Measurements from ENCODE around the gene COG8. TPM values are rescaled to one million over a fixed set of nuclear protein-coding genes. Genes with fewer than 3 reads are reported as not detected.

The COG8 gene
- total RNA-seq, 1 experiment from 2014 or later: 48.8 TPM

DNA sequence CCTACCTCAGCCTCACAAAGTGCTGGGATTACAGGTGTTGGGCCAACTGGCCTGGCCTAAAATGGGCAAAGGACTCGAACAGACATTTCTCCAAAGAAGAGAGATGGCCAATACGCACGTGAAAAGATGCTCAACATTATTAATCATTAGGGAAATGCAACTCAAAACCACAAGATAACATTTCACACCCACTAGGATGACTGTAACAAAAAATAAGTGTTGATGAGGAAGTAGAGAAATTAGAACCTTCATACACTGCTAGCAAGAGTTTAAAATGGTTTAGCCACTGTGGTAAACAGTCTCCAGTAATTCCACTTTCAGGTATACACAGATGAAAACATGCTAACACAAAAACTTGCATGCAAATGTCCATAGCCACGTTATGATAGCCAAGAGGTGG is 6.6 kb upstream of the COG8 start:
- DNase-seq (ENCODE audit: low read depth): no peak

DNA sequence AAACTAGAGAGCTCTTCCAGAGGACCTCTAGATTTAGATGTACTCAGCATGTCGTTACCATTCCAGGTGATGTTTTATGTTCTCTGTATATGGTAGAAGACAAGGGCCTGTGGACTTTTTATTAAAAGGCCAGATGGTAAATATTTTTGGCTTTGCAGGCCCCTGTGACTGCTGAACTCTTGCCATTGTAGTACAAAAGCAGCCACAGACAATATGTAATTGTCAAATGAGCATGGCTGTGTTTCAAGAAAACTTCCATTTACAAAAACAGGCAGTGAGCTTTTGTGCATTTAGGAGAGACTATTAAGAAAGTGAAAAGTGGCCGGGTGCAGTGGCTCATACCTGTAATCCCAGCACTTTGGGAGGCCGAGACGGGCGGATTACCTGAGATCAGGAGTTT is 4.8 kb upstream of the COG8 start:
- no peak for DNase-seq (ENCODE audit: low read depth)

DNA sequence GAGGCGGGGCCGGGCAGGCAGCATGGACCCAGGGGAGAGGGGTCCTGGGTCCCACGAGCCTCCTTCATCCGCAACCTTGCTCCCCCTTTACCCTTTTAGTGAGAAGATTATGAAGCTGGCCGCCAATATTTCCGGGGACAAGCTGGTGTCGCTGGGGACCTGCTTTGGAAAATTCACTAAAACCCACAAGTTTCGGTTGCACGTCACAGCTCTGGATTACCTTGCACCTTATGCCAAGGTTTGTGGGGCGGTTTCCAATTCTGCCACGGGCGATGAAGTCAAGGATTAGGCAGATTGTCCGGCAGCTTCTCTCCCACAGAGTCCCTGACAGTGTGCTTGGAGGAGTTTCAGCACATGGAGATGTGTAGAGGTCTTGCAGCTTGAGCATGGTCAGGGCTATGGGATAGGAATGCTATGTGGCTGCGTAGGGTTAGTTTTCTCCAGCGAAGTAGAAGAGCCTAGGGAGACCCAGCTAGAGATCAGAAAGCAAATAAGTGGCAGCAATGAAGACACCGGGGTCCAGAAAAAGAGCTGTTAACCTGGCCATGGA is 806 bp upstream of the COG8 start:
- DNase-seq (ENCODE audit: low read depth): no peak

DNA sequence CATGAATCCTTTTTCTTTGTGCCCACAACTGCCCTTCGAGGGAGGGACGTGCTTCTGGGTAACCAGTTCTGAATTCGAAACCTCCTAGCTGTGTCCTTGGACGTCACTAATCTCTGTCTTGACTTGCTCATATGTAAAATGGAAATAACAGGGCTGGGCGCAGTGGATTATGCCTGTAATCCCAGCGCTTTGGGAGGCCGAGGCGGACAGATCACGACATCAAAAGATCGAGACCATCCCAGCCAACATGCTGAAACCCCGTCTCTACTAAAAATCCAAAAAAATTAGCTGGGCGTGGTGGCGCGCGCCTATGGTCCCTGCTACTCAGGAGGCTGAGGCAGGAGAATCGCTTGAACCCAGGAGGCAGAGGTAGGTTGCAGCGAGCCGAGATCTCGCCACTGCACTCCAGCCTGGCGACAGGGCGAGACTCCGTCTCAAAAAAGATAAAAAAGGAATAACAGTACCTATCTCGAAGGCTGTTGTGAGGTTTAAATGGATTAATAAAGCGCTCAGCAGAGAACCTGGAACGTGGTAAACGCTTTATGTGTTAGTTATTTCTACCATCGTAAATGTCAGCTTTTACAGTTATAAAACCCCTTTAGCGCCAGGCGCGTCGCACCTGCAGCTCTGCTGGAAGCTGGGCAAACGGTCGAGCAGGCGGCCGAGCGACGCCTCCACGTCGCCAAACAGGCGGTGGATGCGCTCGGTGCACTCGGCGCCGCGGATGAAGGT is 641 bp downstream of the COG8 start:
- DNase-seq (ENCODE audit: low read depth): no peak

DNA sequence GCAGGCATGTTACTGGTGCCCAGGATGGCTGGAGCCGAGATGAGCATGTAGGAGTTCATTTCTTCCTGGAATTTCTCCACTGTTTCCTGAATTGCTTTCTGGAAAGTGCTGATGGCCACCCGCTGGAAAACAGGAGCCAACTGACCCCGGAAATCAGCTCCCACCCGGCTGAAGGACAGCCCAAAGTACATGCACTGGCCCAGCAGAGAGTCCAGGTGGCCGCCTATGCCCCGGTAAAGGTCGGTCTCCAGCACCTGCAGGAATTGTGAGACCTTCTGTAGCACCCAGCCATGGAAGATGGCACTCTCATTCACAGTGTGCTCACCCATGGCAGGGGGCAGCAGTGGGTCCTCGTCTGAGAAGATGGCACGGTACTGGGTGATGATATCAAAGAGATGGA is 4.7 kb downstream of the COG8 start:
- no peak for DNase-seq (ENCODE audit: low read depth)

DNA sequence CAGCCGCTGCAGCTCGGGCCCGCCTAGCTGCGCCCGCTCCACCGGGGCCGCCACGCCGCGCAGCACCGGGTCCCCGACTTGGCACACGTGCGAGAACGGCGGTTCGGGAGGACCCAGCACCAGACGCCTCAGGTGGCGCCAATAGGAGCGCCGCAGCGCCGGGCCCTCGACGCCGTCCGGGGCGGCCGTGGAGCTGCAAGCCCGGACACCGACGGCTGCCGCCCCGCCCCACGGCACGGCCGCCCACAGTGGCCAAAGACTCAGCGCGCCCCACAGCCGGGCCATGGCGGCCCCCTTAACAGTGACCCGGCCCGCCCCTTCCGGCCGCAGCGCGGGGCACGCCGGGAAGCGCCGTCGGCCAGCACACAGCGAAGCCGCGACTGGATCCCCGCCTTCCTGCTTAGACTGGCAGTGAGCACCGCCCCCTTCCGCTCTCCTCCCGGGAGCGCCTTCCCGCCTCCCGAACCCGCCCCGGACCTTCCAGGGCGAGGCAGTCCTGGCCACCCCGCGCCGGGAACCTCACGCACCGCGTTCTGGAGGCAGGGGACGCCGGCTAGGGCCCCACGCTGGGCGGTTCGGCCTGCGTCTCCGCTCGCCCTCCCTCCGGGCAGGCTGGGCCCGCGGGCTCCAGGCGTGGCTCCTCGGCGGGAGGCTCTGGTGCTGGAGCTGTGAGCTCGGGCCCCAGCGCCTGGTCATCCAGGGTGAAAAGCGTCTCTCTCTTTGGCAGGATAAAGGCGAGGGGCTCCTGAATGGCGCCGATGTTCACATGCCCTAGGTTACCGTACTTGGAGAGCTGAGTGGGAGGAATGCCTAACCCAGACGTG is 8.9 kb downstream of the COG8 start, which contains the start of gene PDF:
Gene PDF (minus strand): TSS at position 303 of the 824 bp plus-strand sequence. CDS start 18 bp downstream, at position 285.
- peak; percentile 91 for DNase-seq (ENCODE audit: low read depth)

DNA sequence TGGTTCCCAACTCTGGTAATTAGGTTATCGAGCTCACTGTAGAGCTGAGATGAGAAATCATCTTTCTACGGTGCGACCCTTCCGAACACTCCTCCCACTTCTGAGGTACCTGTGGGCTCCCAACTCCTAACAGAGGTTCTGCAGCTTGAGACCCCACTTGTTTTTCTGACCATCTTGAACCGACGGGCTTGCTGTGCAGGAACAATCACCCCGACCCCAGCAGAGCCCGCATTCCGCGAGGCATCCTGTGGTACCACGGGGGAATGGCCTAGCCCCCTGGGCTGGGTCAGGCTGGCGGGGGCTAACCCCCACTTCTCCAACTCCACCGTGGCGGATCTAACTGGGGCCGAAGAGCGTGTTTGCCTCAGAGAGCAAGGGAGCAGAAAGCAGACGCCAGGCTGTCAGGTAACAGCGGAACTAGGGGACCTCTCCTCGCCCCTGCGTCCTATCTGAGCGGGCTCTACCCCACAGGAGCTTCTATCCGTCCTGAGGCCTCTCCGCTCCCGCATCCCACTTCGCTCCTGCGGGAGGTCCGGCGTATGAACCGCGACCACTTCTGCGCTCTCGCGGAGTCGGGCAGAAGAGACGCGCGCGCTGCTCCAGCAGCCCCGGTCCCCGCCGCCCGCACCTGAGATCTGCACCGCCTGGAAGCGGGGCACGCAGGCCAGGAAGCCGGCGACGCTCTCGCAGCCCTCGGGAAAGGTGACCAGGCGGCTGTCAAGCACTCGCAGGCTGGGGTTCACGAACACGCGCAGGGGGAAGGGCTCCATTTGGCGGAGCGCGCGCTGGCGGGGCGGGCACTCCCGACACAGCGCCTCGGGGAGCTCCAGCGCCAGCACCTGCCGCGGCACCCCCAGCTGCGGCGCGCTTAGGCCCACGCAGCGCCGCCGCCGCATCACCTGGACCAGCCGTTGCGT is 9.7 kb downstream of the COG8 start:
- DNase-seq (ENCODE audit: low read depth): peak; percentile 31

DNA sequence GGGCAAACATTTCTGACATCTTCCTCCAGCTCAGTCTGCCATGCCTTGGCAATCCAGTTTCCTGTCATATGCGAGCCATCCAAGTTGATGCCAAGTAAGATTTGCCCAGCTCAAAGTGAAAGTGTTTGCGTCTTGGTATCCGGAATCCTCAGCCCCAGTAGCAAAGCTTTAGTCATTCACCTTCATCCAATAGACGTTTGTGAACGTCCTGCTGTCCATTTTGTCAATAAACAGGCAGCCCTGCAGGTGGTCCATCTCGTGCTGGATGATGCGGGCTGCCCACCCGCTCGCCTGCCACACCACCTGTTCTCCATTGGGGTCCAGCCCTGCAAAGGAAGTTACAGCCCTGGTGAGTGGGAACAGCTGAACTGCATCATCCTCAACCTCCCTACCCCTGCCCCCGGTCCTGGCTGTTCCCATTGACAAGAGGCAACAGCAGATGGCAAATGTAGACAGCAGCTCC is 10.5 kb downstream of the COG8 start:
- DNase-seq (ENCODE audit: low read depth): peak; percentile 77

DNA sequence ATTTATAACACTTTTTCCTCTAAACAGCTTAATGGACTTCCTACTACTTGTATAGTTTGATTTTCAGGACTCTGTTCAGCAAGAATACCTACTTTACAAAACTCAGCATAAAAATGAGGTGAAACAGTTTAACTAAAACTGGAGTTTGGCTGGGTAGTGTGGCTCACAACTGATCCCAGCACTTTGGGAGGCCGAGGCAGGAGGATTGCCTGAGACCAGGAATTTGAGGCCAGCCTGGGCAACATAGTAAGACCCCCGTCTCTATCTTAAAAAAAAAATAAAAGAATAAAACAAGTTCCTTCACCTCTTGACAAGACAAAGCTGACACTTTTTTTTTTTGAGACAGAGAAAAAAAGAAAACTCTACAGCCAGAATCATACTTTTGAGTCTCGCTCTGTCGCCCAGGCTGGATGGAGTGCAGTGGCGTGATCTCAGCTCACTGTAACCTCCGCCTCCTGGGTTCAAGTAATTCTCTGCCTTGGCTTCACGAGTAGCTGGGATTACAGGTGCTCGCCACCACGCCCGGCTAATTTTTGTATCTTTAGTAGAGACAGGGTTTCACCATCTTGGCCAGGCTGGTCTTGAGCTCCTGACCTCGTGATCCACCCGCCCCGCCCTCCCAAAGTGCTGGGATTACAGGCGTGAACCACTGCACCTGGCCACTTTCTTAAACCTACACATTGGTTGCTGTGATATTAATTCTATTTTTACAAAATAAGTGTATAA is 11.6 kb downstream of the COG8 start:
- no peak for DNase-seq (ENCODE audit: low read depth)

DNA sequence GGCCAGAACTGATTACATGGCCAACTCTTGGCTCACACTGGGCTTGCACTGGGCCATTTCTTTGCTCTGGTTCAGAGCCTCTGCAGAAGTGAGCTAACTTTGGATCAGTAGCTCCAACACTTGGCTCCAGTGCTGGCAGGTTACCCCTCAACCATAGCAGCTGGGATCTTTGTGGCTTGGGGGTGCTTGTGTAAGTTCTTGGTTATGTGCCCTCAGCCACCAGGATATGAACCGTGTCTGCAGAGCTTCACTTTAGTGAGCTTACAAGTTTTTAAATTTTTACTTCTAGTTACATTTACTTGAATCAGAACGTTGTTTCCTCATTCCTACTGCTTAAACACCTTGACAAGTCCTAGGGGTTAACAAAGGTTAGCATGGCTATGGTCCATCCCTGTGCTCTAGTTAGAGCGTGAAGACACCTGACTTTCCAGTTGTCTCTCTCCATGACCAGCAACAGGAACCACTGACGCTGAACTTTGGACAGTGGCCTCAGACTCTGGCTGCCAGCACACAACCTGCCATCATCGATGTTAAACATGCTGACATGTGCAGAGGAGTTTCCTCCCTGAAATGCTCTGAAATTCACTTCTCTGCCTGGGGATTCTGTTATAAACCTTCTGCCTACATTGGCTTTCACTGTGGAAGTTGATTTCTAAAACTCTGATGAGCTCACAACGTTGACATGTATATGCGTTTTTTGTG is 13.0 kb downstream of the COG8 start:
- DNase-seq (ENCODE audit: low read depth): peak; percentile 10

DNA sequence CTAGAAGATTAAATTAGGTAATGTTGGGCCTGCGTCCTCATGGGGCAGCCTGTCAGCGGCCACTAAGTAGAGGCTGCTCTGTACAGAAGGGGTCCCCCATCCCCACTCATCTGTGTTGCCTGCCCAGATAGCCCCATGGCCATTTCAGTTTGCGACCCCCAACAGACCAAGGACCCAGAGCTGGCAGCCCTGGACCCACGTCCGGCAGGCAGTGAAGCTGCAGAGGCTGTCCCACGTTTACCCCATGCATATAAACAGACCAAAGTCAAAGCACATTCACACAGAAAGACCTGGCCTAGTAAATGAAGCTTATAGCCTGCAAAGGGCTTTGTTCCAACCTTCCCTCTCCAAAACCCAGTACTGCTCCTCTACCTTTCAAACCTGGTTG is 13.6 kb downstream of the COG8 start:
- no peak for DNase-seq (ENCODE audit: low read depth)

DNA sequence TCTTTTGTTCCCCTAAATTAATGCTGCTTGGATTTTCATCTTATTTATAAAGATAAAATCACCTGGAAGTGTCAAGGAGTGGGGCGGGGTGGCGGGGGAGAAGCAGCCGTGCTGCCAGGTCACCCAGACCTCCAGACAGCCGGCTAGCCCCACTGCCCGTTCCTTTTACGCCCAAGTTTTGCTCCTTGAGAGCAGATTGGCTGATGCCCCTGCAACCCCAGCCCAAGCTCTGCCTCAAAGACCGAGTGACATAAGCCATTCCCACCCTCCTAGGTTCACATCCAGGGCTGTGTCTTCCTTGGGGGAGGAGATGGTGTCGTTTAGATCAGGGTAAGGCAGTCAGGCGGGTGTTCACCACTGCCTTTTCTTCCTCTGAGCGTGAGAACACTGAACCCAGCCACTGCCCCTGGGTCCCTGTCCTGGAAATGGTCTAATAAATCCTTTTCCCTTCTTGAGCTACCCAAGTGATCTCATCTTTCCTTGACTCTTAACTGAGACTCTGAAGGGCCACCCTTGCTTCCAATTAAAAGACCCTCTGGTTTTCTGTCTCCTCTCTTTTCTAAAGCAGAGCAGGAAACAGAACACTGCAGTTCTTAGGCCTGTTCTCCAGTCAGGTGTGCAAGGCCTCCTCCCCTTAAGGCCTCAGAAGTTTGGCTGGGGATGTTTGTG is 14.6 kb downstream of the COG8 start:
- no peak for DNase-seq (ENCODE audit: low read depth)

DNA sequence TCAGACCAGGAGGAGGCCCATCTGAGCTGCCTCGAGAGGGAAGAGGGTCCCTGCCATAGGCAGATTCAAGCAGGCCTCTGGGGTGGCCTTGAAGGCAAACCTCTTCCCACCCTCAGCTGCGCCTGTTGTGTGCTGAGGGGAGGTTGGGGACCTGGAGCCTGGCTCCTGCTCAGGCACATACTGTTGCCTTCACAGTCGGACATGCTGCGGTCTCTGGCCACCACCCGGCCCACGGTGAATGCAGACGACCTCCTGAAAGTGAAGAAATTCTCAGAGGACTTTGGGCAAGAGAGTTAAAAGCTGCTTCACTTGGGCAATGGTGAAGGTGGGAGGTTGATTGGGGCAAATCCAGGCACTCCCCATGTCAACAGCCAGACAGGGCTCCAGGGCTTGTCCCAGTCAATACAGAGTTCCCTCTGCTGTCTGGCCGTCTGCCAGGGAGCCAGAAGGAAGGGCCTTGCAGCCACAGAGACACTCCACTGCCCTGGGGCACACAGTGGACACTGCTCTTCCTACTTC is 15.3 kb downstream of the COG8 start:
- no peak for DNase-seq (ENCODE audit: low read depth)

DNA sequence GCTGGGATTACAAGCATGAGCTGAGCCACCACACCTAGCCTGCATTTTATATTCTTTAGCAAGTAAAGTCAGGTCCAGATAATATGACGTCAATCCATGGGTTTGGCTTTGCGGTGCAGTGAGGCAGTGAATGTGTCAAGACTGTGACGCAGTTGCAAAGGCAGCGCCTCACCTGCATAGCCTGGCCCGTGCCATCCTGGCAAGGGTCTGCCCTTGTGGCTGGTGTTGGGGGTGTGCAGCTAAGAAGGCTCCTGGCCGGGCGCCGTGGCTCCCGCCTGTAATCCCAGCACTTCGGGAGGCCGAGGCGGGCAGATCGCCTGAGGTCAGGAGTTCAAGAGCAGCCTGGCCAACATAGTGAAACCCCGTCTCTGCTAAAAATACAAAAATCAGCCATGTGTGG is 15.9 kb downstream of the COG8 start:
- DNase-seq (ENCODE audit: low read depth): no peak

DNA sequence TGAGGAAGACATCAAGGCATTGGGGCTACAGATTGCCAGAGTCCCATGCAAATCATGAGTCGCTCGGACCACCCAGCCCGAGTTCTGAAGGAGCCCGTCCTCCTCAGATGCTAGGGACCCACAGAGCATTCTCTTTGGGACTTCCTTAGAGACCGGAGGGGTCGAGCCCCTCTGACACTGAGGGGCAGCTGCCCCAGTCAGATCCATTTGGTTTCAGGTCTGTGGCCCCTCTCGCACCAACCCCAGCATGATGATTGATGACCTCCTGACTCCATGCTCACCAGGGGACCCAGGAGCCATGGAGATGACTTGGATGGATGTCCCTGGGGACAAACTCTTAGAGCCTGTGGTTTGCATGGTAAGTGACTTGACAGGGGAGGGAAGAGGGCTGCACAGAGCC is 17.0 kb downstream of the COG8 start:
- DNase-seq (ENCODE audit: low read depth): no peak

DNA sequence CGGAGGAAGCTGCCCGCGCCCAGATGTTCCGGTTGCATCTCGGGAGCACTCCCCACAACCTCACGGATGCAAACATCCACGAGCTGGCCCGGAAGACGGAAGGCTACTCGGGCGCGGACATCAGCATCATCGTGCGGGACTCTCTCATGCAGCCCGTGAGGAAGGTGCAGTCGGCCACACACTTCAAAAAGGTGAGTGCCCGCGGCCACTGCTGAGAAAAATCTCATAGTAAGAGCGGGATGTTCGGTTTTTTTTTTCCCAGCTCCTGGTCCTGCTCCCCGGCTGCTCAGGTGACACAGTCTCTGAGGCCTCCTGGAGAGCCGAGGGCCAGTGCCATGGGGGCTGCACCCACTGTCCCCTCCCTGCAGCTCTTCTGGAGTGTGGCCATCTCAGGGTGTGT is 18.3 kb downstream of the COG8 start:
- no peak for DNase-seq (ENCODE audit: low read depth)

DNA sequence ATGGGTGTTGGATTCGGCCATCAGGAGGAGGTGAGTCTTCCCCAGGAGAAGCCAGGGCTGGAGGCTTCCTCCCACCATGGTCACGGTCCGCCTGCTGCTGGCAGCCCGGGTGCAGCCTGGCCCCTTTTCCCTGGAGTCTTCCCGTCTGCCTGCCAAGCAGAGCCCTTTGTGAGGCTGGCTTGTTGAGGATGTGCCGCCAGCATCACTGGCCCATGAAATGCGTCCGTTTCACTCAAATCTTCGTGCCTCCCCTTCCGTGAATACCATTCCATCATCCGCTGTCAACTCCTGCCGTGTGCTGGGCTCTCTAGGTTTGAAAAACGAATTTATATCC is 18.7 kb downstream of the COG8 start:
- no peak for DNase-seq (ENCODE audit: low read depth)

DNA sequence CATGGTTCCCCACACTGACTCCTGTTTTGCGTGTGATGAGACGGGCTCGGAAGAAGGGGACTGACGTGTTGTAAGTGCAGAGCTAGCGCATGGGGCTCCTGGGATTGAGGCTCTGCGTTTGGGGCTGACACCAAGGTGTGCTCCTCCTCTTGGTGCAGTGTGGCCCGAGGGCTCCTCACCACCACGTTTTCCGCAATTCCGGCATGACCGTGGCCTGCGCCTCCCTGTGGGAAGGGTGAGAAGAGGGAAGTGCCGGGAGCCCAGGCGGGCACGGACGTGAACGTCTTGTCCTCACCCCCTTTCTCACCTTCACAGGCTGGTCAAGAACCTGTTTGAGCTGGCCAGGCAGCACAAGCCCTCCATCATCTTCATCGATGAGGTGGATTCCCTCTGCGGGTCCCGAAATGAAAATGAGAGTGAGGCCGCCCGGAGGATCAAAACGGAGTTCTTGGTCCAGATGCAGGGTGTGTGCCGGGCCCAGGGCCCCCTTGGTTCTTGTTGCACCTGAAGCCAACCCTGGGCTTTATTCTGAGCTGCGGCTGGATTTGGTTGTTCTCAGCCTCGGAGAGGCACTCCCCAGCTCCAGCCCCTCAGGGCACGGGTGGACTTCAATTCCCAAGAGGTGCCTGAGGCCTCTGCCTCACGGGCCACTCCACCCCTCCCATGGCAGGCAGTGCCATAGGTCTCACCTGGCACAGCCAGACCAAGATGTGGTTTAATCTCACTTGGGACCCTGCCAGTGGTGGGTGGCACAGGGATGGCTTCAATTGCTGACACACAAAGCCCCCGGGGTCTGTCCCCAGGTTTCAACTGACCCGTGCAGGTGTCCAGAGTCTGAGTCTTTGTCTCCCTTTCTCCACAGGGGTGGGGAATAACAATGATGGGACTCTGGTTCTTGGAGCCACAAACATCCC is 19.3 kb downstream of the COG8 start:
- DNase-seq (ENCODE audit: low read depth): no peak
